Effector memory CD8-positive, alpha-beta T cell (primary cell): ENCODE data around the gene CST8.

ENCODE experiments used
- ATAC-seq: fragments of 150-1000 bp; cut with Tn5 transposase; replicated peaks from 2 replicates; pipeline ENCODE4 v1.10.0; 2021; ENCODE audit warnings: mild to moderate bottlenecking, moderate library complexity
- DNase-seq, 3 experiments: peaks; one replicate each; pipeline ENCODE4 v3.0.0; 2021
- H3K27ac Mint-ChIP-seq, 2 donors: one replicate each; pipeline ENCODE4 v1.8.0; 2022; ENCODE audit warnings: mild to moderate bottlenecking in 2 of 2, mixed read lengths in 2 of 2, moderate library complexity in 2 of 2
- H3K27me3 Mint-ChIP-seq, 2 donors: one replicate each; pipeline ENCODE4 v1.8.0; 2022; ENCODE audit warnings: mixed read lengths in 2 of 2
- H3K36me3 Mint-ChIP-seq: one replicate; pipeline ENCODE4 v1.8.0; 2022; ENCODE audit warnings: mild to moderate bottlenecking, moderate library complexity, mixed read lengths; ENCODE audit not compliant: insufficient read depth
- H3K4me1 Mint-ChIP-seq, 2 donors: one replicate each; pipeline ENCODE4 v1.8.0; 2022; ENCODE audit warnings: low read depth in 2 of 2, mixed read lengths in 2 of 2
- H3K4me3 Mint-ChIP-seq, 2 donors: one replicate each; pipeline ENCODE4 v1.8.0; 2022; ENCODE audit warnings: mild to moderate bottlenecking in 2 of 2, mixed read lengths in 2 of 2, moderate library complexity in 2 of 2
- H3K9me3 Mint-ChIP-seq, 2 donors: one replicate each; pipeline ENCODE4 v1.8.0; 2022; ENCODE audit warnings: mixed read lengths in 2 of 2

CST8 gene

DNA sequence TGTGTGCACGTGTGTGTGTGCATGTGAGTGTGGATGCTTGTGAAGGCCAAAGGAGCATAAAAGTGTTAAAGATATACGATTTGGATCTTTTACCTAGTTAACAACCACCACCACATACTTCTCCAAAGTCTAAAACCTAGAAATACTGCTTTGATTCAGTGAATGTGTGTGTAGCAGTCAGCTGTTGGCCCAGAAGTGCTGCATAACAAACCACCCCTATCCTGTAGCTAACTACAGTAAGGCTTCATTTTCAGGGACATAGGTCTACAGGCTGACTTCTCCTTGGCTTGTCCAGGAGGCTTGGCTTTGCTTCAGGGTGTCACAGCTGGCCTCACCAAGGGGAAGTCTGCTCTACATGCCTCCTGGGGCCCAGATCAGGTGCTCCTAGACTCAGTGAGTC lies 2.4 kb upstream of the CST8 start:
- no peaks in the 10 kb centered on the region for H3K36me3 Mint-ChIP-seq
- ATAC-seq (no peak), DNase-seq (no peak)
- no peaks in the 10 kb centered on the region for H3K27me3 Mint-ChIP-seq
- H3K4me1 Mint-ChIP-seq = peaks cover 0 to 3% of the 10 kb centered on the region in 2 donors
- H3K4me3 Mint-ChIP-seq = no peak overlapping the region
- H3K27ac Mint-ChIP-seq = no peak overlapping the region
- H3K9me3 Mint-ChIP-seq = no peaks in the 10 kb centered on the region

- no peak overlapping the region for H3K27ac Mint-ChIP-seq
- H3K4me3 Mint-ChIP-seq = no peak overlapping the region
- DNase-seq (no peak), ATAC-seq (no peak)
- H3K9me3 Mint-ChIP-seq = no peaks in the 10 kb centered on the region
- peaks cover 0 to 2% of the 10 kb centered on the region in 2 donors for H3K4me1 Mint-ChIP-seq
- H3K36me3 Mint-ChIP-seq = no peaks in the 10 kb centered on the region
- H3K27me3 Mint-ChIP-seq = no peaks in the 10 kb centered on the region
Measured at GRCh38 chr20:23488996-23489395, 1.9 kb upstream of the CST8 start.

DNA sequence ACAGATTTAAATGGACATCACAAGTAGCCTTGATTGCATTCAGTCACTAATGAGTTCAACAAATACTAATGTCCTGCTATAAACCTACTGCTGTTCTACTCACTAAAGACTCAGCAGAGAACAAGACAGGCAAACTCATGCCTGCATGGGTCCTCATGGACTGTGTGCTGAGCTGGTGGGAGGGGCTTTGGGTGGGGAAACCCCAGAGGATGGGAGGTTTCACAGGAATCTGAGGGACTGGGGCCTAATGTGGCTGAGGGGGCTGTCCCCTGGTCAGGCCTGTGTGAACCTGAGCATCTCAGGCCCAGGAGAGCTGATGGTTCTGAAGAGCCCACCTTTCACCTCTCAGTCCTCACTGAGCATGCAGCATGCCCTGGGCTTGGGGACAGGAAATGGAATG lies 1.4 kb downstream of the CST8 start:
- H3K27me3 Mint-ChIP-seq = no peaks in the 10 kb centered on the region
- H3K4me3 Mint-ChIP-seq = no peak overlapping the region
- H3K4me1 Mint-ChIP-seq = no peaks in the 10 kb centered on the region
- peak; percentile 37 for ATAC-seq
- H3K27ac Mint-ChIP-seq = peak overlapping the region in 1 of 2 donors; percentile 63
- no peaks in the 10 kb centered on the region for H3K9me3 Mint-ChIP-seq
- no peaks in the 10 kb centered on the region for H3K36me3 Mint-ChIP-seq
- no peak for DNase-seq

GRCh38 chr20:23493172-23493772 lies 2.4 kb downstream of the CST8 start:
- ATAC-seq (no peak), DNase-seq (no peak)
- H3K4me3 Mint-ChIP-seq = no peak overlapping the region
- no peaks in the 10 kb centered on the region for H3K36me3 Mint-ChIP-seq
- no peaks in the 10 kb centered on the region for H3K9me3 Mint-ChIP-seq
- peak overlapping the region in 1 of 2 donors; percentile 63 for H3K27ac Mint-ChIP-seq
- H3K27me3 Mint-ChIP-seq = no peaks in the 10 kb centered on the region
- H3K4me1 Mint-ChIP-seq = no peaks in the 10 kb centered on the region

DNA sequence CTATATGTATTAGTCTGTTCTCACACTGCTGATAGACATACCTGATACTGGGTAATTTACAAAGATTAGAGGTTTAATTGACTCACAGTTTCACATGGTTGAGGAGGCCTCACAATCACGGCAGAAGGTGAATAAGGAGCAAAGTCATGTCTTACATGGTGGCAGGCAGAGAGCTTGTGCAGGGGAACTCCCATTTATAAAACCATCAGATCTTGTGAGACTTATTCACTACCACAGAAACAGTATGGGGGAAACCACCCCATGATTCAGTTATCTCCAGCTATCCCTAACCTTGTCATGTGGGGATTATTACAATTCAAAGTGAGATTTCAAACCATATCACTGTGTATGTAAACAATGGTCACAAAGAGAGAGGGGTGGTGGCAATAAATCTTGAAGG lies 6.6 kb downstream of the CST8 start:
- H3K27ac Mint-ChIP-seq = no peak overlapping the region
- peaks cover 8 to 19% of the 10 kb centered on the region in 2 donors for H3K27me3 Mint-ChIP-seq
- no peaks in the 10 kb centered on the region for H3K9me3 Mint-ChIP-seq
- no peak for ATAC-seq
- no peaks in the 10 kb centered on the region for H3K36me3 Mint-ChIP-seq
- peaks cover 0 to 5% of the 10 kb centered on the region in 2 donors for H3K4me1 Mint-ChIP-seq
- no peak overlapping the region for H3K4me3 Mint-ChIP-seq
- no peak for DNase-seq

GRCh38 chr20:23501926-23502325 lies 11.0 kb downstream of the CST8 start:
- Mint-ChIP-seq H3K4me3 (no peak overlapping the region), H3K4me1 (peaks cover 0 to 5% of the 10 kb centered on the region in 2 donors), H3K27ac (no peak overlapping the region), H3K27me3 (peaks cover 8 to 25% of the 10 kb centered on the region in 2 donors), H3K36me3 (no peaks in the 10 kb centered on the region), H3K9me3 (no peaks in the 10 kb centered on the region)
- ATAC-seq (no peak), DNase-seq (no peak)

DNA sequence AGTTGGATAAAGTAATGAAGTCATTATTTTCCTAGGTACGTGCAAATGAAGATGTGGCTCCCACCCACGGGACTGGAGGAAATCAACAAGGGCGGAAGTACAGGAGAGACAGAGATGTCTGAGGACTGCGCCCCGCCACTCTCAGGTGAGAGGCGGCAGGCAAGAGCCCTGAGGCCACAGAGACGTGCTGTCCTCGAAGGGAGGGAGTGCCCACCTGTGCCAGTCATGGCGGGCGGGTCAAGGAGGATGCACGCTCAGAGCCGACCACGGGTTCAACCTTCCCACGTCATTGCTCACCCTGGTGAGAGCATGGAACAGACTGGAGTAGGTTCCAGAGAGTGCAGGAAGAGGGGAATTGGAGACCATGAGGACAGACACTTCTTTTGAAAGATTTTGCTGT lies 12.7 kb downstream of the CST8 start:
- Mint-ChIP-seq H3K27ac (no peak overlapping the region), H3K27me3 (peaks cover 8 to 40% of the 10 kb centered on the region in 2 donors), H3K4me1 (peaks cover 0 to 5% of the 10 kb centered on the region in 2 donors), H3K36me3 (no peaks in the 10 kb centered on the region), H3K4me3 (no peak overlapping the region), H3K9me3 (no peaks in the 10 kb centered on the region)
- DNase-seq (no peak), ATAC-seq (no peak)

- ATAC-seq = no peak
- no peaks in the 10 kb centered on the region for H3K4me1 Mint-ChIP-seq
Measured at GRCh38 chr20:23507346-23507745, 16.4 kb downstream of the CST8 start.

DNA sequence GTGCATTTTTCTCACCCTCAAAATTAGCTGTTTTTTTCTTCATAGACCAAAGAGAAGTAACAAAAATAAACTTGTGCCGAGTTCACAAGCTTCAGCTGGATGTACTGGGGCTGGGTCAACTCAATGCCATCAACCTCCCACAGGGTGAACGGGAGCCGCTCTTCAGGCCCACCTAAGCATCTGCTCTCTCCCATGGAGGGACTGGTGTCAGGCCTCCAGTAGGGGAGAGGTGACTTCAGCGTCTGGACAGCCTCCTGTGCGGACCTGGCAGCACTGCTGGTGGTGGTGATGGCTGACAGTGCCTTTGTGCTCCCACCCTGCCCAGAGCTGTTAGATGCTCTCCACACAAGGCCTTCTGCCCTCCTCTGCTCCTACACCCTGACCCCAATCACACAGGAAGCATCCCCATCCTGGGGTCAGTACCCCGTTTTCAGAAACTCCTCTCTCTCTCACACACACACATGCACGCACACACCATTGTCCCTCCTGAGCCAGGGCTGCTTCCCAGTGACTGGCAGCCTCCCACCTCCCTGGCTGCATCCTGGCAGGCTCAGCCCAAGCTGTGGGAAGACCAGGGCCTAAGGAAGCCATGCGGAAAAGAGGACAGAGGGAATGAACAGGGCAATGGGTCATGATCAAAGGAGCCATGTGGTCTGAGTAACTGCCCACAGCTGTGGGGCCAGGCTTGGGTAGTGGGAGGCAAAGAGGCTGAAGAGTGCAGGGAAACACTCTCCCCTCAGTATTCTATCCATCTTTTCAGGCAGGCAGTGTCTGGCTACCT lies 17.7 kb downstream of the CST8 start:
- Mint-ChIP-seq H3K36me3 (peaks cover 3% of the 10 kb centered on the region), H3K27me3 (peaks cover 0 to 31% of the 10 kb centered on the region in 2 donors)

More at GRCh38 chr20:23507346-23507745, 16.4 kb downstream of the CST8 start:
- no peak for DNase-seq
- no peak overlapping the region for H3K27ac Mint-ChIP-seq
- no peak overlapping the region for H3K4me3 Mint-ChIP-seq
- H3K9me3 Mint-ChIP-seq = no peaks in the 10 kb centered on the region
- peaks cover 3% of the 10 kb centered on the region for H3K36me3 Mint-ChIP-seq
- H3K27me3 Mint-ChIP-seq = peaks cover 0 to 31% of the 10 kb centered on the region in 2 donors

GRCh38 chr20:23509247-23509913 lies 18.5 kb downstream of the CST8 start:
- no peak for ATAC-seq
- H3K36me3 Mint-ChIP-seq = peaks cover 3% of the 10 kb centered on the region
- DNase-seq = no peak
- no peak overlapping the region for H3K27ac Mint-ChIP-seq
- H3K27me3 Mint-ChIP-seq = peaks cover 0 to 31% of the 10 kb centered on the region in 2 donors
- no peak overlapping the region for H3K4me3 Mint-ChIP-seq
- no peaks in the 10 kb centered on the region for H3K4me1 Mint-ChIP-seq
- no peaks in the 10 kb centered on the region for H3K9me3 Mint-ChIP-seq

More for the DNA sequence above, 17.7 kb downstream of the CST8 start:
- H3K4me1 Mint-ChIP-seq = no peaks in the 10 kb centered on the region
- ATAC-seq (no peak), DNase-seq (no peak)
- H3K27ac Mint-ChIP-seq = no peak overlapping the region
- H3K4me3 Mint-ChIP-seq = no peak overlapping the region
- no peaks in the 10 kb centered on the region for H3K9me3 Mint-ChIP-seq

DNA sequence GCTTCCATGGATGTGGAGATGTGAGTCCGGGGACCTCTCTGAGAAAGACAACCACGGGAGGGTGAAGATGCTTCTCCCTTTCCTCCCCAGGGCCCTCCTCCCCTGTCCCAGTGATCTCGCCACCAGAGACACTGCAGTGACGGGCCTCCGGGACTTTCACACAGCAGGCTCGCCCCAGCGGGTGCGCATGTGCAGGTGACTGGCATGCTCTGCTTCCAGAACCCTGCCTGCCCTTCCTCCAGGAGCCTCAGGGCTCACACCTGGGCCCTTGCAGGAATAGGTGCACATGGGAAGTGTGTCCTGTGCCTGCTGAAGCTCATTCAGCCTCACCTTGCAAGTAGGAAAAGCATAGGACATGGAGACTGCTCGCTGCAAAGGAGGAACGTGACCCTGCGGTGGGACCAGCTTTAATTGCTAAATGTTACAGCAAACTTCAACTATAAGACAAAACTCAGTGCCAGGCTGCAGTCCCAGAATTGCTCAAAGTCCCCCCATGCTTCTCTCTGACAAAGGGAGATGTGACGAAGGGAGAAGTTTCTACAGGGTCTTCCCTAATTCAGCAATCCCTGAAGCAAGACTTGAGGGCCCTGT lies 19.2 kb downstream of the CST8 start:
- Mint-ChIP-seq H3K4me1 (no peaks in the 10 kb centered on the region), H3K9me3 (no peaks in the 10 kb centered on the region), H3K27ac (no peak overlapping the region), H3K4me3 (no peak overlapping the region), H3K36me3 (peaks cover 3% of the 10 kb centered on the region), H3K27me3 (peaks cover 0 to 31% of the 10 kb centered on the region in 2 donors)
- ATAC-seq (no peak), DNase-seq (no peak)

DNA sequence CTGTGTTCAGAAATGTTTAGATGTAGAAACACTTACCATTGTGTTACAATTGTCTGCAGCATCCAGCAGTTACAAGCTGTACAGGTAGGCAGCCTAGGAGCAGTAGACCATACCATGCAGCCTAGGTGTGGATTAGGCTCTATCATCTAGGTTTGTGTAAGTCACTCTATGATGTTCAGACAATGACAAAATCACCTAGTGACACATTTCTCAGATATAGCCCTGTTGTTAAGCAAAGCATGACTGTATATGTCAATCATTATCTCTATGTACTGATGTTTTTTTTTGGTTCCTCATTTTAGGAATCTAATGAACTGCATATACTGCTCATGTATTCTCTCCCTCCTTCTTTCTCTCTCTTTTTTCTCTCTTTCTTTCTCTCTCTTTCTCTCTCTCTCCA lies 22.2 kb downstream of the CST8 start:
- Mint-ChIP-seq H3K27me3 (peaks cover 0 to 15% of the 10 kb centered on the region in 2 donors), H3K4me3 (no peak overlapping the region), H3K9me3 (no peaks in the 10 kb centered on the region), H3K27ac (peak overlapping the region in 1 of 2 donors; percentile 4), H3K4me1 (no peaks in the 10 kb centered on the region), H3K36me3 (peaks cover 3% of the 10 kb centered on the region)
- ATAC-seq (no peak), DNase-seq (no peak)

DNA sequence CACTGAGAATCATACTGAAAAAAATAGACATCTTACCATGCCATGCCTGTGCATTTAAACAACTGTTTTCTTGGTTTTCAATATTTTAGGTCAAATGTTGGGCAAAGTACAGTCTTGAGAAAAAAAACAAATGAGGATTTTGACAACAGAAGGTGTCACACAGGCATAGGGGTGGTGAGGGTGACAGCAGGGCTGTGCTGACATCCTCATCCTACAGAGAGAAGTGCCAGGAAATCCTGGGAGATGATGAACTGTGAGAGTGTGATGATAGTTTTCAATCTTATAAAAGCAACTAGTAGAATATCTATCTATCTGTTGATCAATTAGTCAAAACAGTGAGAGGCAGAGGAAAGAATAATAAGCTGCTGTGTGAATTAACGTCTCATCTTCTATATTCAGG lies 23.9 kb downstream of the CST8 start:
- no peak for ATAC-seq
- H3K4me1 Mint-ChIP-seq = no peaks in the 10 kb centered on the region
- H3K27me3 Mint-ChIP-seq = peaks cover 0 to 15% of the 10 kb centered on the region in 2 donors
- DNase-seq = no peak
- H3K36me3 Mint-ChIP-seq = peaks cover 3% of the 10 kb centered on the region
- H3K9me3 Mint-ChIP-seq = no peaks in the 10 kb centered on the region
- H3K27ac Mint-ChIP-seq = no peak overlapping the region
- H3K4me3 Mint-ChIP-seq = no peak overlapping the region
